ENCODE data around the gene CFTR. TPM values are rescaled to one million over a fixed set of nuclear protein-coding genes. Genes with fewer than 3 reads are reported as not detected.

The CFTR gene
- total RNA-seq, 1 experiment from 2014 or later, result 0.31 TPM

GRCh38 chr7:117685795-117686194 is 206.0 kb downstream of the CFTR start:
- Histone ChIP-seq H3K36me3 (ENCODE audit: control insufficient read depth, insufficient read depth, low read length) (no peaks in the 10 kb centered on the region), H3K9me3 (ENCODE audit: control insufficient read depth, insufficient read depth, low read depth, low read length) (no peaks in the 10 kb centered on the region), H3K4me3 (ENCODE audit: low read depth in 2 of 2, low read length in 2 of 2) (no peak overlapping the region), H3K4me1 (ENCODE audit: control insufficient read depth, insufficient read depth, low read length) (no peaks in the 10 kb centered on the region), H3K27me3 (ENCODE audit: control insufficient read depth, insufficient read depth, low read length) (no peaks in the 10 kb centered on the region), H3K27ac (ENCODE audit: low read length) (no peak overlapping the region)
- ChIA-PET POLR2A (no interaction called here), CTCF (no interaction called here)
- ATAC-seq (no peak), DNase-seq (ENCODE audit: low read depth, low spot score) (no peak)
- no TSS peak for BruUV-seq (replicated peaks)
- intact Hi-C loops (cut with micrococcal nuclease; ENCODE audit: unreplicated experiment) (no loop called here), in situ Hi-C loops (cut with HindIII; ENCODE audit: low pct_unique_long_range_greater_than_20kb, low sequenced_read_pairs) (no loop called here)
- TF ChIP-seq, protein P1, sequence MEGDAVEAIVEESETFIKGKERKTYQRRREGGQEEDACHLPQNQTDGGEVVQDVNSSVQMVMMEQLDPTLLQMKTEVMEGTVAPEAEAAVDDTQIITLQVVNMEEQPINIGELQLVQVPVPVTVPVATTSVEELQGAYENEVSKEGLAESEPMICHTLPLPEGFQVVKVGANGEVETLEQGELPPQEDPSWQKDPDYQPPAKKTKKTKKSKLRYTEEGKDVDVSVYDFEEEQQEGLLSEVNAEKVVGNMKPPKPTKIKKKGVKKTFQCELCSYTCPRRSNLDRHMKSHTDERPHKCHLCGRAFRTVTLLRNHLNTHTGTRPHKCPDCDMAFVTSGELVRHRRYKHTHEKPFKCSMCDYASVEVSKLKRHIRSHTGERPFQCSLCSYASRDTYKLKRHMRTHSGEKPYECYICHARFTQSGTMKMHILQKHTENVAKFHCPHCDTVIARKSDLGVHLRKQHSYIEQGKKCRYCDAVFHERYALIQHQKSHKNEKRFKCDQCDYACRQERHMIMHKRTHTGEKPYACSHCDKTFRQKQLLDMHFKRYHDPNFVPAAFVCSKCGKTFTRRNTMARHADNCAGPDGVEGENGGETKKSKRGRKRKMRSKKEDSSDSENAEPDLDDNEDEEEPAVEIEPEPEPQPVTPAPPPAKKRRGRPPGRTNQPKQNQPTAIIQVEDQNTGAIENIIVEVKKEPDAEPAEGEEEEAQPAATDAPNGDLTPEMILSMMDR (IDR thresholded peaks at IDR 0.05), result no peak
- no peak for TF ChIP-seq SIN3A (IDR thresholded peaks at IDR 0.05; ENCODE audit: borderline replicate concordance, insufficient read depth, low read depth, low read length)
- TF ChIP-seq TCF7L2 (IDR thresholded peaks at IDR 0.05; ENCODE audit: low read depth, low read length), result no peak
- TF ChIP-seq POLR2AphosphoS5 (IDR thresholded peaks at IDR 0.05; ENCODE audit: low read depth, low read length), result no peak
- no peak for TF ChIP-seq REST (IDR thresholded peaks at IDR 0.05; ENCODE audit: insufficient read depth in 1 of 2, low read depth in 2 of 2, low read length in 1 of 2)

GRCh38 chr7:117686311-117686935 is 206.6 kb downstream of the CFTR start:
- intact Hi-C loops (cut with micrococcal nuclease; ENCODE audit: unreplicated experiment), result no loop called here
- no peak for TF ChIP-seq REST (IDR thresholded peaks at IDR 0.05; ENCODE audit: insufficient read depth in 1 of 2, low read depth in 2 of 2, low read length in 1 of 2)
- no peak for TF ChIP-seq SIN3A (IDR thresholded peaks at IDR 0.05; ENCODE audit: borderline replicate concordance, insufficient read depth, low read depth, low read length)
- TF ChIP-seq, protein P1 (IDR thresholded peaks at IDR 0.05), result no peak
- TF ChIP-seq POLR2AphosphoS5 (IDR thresholded peaks at IDR 0.05; ENCODE audit: low read depth, low read length), result no peak
- no peak for TF ChIP-seq TCF7L2 (IDR thresholded peaks at IDR 0.05; ENCODE audit: low read depth, low read length)
- in situ Hi-C loops (cut with HindIII; ENCODE audit: low pct_unique_long_range_greater_than_20kb, low sequenced_read_pairs), result no loop called here
- Histone ChIP-seq H3K27ac (ENCODE audit: low read length) (no peak overlapping the region), H3K4me1 (ENCODE audit: control insufficient read depth, insufficient read depth, low read length) (no peaks in the 10 kb centered on the region), H3K4me3 (ENCODE audit: low read depth in 2 of 2, low read length in 2 of 2) (no peak overlapping the region), H3K9me3 (ENCODE audit: control insufficient read depth, insufficient read depth, low read depth, low read length) (no peaks in the 10 kb centered on the region), H3K36me3 (ENCODE audit: control insufficient read depth, insufficient read depth, low read length) (no peaks in the 10 kb centered on the region), H3K27me3 (ENCODE audit: control insufficient read depth, insufficient read depth, low read length) (no peaks in the 10 kb centered on the region)
- DNase-seq (ENCODE audit: low read depth, low spot score) (no peak), ATAC-seq (no peak)
- CTCF ChIA-PET, result no interaction called here
- BruUV-seq (replicated peaks), result no TSS peak
- POLR2A ChIA-PET, result no interaction called here
